ENCODE results near the gene PCDHA5.
"Not testable (repeated sequence)": the region's sequence is repeated elsewhere in the genome, so short reads cannot be mapped to it uniquely, and the experiment has no call there.

PCDHA5 gene

DNA sequence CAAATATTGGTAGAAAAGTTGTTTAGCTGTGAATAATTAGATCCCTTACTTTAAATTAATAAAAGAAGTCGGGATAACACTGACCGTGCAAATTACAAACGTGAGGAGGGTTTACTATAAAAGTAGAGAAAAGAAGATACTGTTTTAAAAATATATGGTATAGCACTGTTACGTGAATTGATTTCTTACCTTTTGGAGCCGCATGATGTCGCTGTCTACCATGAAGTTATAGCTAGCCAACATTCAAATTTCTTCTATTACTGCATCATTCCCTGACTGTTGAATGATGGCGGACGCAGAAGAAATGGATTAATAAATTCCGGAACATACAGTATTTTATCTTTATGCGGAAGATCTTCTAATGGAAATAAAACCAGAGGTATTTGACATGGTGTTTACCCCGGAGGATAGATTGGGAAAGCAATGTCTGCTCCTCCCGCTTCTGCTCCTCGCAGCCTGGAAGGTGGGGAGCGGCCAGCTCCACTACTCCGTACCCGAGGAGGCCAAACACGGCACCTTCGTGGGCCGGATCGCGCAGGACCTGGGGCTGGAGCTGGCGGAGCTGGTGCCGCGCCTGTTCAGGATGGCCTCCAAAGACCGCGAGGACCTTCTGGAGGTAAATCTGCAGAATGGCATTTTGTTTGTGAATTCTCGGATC lies 6.4 kb downstream of the PCDHA5 start, which contains the start of gene PCDHA6:
TSS of gene PCDHA6 (plus strand) at position 257 of the 658 bp plus-strand sequence. CDS start at position 389, 132 bp downstream.
- no peak for DNase-seq

DNA sequence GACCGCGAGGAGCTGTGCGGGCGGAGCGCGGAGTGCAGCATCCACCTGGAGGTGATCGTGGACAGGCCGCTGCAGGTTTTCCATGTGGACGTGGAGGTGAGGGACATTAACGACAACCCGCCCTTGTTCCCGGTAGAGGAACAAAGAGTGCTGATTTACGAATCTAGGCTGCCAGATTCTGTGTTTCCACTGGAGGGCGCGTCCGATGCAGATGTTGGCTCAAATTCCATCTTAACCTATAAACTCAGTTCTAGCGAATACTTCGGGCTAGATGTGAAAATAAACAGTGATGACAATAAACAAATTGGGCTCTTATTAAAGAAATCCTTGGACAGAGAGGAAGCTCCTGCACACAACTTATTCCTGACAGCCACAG lies 6.9 kb downstream of the PCDHA5 start:
- DNase-seq = no peak

DNA sequence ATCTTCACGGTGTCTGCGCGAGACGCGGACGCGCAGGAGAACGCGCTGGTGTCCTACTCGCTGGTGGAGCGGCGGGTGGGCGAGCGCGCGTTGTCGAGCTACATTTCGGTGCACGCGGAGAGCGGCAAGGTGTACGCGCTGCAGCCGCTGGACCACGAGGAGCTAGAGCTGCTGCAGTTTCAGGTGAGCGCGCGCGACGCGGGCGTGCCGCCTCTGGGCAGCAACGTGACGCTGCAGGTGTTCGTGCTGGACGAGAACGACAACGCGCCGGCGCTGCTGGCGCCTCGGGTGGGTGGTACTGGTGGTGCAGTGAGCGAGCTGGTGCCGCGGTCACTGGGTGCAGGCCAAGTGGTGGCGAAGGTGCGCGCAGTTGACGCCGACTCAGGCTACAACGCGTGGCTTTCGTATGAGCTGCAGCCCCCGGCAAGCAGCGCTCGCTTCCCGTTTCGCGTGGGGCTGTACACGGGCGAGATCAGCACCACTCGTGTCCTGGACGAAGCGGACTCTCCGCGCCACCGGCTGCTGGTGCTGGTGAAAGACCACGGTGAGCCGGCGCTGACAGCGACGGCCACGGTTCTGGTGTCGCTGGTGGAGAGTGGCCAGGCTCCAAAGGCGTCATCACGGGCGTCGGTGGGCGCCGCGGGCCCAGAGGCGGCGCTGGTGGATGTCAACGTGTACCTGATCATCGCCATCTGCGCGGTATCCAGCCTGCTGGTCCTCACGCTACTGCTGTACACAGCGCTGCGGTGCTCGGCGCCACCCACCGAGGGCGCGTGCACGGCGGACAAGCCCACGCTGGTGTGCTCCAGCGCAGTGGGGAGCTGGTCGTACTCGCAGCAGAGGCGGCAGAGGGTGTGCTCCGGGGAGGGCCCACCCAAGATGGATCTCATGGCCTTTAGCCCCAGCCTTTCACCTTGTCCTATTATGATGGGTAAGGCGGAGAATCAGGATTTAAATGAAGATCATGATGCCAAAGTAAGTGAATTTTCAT lies 8.4 kb downstream of the PCDHA5 start:
- DNase-seq = not testable (repeated sequence)

DNA sequence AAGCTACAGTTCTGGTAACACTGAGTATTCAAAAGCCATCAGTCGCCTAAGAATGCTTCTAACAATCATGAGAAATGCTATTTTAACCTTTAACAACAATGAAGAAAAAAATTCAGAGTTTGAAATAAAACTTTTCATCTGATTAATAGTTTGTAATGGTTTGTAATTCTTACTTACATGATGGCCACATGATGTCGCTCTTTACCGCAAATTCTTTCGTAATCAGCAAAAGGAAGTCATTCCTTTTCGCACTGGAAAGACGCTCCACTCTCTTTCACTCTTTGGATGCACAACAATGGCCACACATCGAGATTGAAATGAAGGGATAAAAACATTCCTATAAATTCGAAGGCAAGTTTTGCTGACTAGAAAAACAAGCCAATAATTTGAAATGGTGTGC lies 12.6 kb downstream of the PCDHA5 start, which contains the start of gene PCDHA7:
TSS of gene PCDHA7 (plus strand) at position 277 of the 400 bp plus-strand sequence. CDS start at position 392, 115 bp downstream.
- peak; percentile 23 for DNase-seq

DNA sequence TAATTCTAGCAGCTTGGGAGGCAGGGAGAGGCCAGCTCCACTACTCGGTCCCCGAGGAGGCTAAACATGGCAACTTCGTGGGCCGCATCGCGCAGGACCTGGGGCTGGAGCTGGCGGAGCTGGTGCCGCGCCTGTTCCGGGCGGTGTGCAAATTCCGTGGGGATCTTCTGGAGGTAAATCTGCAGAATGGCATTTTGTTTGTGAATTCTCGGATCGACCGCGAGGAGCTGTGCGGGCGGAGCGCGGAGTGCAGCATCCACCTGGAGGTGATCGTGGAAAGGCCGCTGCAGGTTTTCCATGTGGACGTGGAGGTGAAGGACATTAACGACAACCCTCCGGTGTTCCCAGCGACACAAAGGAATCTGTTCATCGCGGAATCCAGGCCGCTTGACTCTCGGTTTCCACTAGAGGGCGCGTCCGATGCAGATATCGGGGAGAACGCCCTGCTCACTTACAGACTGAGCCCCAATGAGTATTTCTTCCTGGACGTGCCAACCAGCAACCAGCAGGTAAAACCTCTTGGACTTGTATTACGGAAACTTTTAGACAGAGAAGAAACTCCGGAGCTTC lies 13.1 kb downstream of the PCDHA5 start:
- DNase-seq = not testable (repeated sequence)

DNA sequence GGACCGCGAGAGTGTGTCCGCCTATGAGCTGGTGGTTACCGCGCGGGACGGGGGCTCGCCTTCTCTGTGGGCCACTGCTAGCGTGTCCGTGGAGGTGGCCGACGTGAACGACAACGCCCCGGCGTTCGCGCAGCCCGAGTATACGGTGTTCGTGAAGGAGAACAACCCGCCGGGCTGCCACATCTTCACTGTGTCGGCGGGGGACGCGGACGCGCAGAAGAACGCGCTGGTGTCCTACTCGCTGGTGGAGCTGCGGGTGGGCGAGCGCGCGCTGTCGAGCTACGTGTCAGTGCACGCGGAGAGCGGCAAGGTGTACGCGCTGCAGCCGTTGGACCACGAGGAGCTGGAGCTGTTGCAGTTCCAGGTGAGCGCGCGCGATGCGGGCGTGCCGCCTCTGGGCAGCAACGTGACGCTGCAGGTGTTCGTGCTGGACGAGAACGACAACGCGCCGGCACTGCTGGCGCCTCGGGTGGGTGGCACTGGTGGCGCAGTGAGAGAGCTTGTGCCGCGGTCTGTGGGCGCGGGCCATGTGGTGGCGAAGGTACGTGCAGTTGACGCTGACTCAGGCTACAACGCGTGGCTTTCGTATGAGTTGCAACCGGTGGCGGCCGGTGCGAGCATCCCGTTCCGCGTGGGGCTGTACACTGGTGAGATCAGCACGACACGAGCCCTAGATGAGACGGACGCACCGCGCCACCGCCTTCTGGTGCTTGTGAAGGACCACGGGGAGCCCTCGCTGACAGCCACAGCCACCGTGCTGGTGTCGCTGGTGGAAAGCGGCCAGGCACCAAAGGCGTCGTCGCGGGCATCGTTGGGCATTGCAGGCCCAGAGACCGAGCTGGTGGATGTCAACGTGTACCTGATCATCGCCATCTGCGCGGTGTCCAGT lies 14.5 kb downstream of the PCDHA5 start:
- DNase-seq = no peak

DNA sequence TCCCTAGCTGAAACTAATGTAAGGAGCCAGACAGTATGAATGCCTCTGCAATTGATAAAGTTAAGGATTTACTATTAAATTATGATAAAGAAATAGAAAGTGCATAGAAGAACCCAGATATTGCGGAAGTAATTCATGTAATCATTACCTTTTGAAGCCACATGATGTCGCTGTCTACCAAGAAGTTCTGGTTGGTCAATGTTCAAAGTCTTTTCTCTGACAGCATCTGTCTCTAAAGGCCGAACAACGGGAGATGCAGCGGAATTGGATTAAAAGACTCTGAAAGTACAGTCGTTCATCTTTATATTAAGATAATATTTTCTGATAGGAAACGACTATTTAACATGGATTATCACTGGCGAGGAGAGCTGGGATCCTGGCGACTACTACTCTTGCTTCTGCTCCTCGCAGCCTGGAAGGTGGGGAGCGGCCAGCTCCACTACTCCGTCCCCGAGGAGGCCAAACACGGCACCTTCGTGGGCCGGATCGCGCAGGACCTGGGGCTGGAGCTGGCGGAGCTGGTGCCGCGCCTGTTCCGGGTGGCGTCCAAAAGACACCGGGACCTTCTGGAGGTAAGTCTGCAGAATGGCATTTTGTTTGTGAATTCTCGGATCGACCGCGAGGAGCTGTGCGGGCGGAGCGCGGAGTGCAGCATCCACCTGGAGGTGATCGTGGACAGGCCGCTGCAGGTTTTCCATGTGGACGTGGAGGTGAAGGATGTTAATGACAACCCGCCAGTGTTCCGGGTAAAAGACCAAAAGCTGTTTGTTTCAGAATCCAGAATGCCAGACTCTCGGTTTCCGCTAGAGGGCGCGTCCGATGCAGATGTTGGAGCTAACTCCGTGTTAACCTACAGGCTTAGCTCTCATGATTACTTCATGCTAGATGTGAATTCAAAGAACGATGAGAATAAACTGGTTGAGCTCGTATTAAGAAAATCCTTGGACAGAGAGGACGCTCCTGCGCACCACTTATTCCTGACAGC lies 19.9 kb downstream of the PCDHA5 start, which contains the start of gene PCDHA8:
TSS of gene PCDHA8 (plus strand) at position 210 of the 985 bp plus-strand sequence. CDS start at position 345, 135 bp downstream.
- DNase-seq = no peak

DNA sequence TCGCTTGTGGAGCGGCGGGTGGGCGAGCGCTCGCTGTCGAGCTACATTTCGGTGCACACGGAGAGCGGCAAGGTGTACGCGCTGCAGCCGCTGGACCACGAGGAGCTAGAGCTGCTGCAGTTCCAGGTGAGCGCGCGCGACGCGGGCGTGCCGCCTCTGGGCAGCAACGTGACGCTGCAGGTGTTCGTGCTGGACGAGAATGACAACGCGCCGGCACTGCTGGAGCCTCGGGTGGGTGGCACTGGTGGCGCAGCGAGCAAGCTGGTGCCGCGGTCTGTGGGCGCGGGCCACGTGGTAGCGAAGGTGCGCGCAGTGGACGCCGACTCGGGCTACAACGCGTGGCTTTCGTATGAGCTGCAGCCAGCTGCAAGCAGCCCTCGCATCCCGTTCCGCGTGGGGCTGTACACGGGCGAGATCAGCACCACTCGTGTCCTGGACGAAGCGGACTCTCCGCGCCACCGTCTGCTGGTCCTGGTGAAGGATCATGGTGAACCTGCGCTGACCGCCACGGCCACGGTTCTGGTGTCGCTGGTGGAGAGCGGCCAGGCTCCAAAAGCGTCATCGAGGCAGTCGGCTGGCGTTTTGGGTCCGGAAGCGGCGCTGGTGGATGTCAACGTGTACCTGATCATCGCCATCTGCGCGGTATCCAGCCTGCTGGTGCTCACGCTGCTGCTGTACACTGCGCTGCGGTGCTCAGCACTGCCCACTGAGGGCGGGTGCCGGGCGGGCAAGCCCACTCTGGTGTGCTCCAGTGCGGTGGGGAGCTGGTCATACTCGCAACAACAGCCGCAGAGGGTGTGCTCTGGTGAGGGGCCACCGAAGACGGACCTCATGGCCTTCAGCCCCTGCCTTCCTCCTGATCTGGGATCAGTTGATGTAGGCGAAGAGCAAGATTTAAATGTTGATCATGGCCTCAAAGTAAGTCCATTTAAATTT lies 21.7 kb downstream of the PCDHA5 start:
- DNase-seq = no peak

DNA sequence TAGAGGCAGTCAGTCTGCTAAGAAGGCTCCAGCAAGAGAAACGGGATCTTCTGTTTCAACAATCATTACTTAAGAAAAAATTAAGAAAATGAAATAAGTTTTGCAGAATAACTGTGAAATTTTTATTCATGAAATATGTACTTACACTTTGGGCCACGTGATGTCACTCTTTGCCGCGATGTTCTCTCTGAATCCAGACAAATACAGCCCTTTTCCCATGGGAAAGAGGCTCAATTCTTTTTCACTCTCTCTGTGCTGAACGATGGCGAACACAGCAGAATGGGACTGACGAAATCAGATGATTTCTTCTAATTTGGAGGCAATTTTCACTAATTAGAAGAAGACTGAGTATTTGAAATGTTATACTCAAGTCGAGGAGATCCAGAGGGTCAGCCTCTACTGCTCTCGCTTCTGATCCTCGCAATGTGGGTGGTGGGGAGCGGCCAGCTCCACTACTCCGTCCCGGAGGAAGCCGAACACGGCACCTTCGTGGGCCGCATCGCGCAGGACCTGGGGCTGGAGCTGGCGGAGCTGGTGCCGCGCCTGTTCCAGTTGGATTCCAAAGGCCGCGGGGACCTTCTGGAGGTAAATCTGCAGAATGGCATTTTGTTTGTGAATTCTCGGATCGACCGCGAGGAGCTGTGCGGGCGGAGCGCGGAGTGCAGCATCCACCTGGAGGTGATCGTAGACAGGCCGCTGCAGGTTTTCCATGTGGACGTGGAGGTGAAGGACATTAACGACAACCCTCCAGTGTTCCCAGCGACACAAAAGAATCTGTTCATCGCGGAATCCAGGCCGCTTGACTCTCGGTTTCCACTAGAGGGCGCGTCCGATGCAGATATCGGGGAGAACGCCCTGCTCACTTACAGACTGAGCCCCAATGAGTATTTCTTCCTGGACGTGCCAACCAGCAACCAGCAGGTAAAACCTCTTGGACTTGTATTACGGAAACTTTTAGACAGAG lies 27.0 kb downstream of the PCDHA5 start, which contains the start of gene PCDHA9:
TSS of gene PCDHA9 (plus strand) at position 244 of the 964 bp plus-strand sequence. CDS start at position 358, 114 bp downstream.
- not testable (repeated sequence) for DNase-seq

DNA sequence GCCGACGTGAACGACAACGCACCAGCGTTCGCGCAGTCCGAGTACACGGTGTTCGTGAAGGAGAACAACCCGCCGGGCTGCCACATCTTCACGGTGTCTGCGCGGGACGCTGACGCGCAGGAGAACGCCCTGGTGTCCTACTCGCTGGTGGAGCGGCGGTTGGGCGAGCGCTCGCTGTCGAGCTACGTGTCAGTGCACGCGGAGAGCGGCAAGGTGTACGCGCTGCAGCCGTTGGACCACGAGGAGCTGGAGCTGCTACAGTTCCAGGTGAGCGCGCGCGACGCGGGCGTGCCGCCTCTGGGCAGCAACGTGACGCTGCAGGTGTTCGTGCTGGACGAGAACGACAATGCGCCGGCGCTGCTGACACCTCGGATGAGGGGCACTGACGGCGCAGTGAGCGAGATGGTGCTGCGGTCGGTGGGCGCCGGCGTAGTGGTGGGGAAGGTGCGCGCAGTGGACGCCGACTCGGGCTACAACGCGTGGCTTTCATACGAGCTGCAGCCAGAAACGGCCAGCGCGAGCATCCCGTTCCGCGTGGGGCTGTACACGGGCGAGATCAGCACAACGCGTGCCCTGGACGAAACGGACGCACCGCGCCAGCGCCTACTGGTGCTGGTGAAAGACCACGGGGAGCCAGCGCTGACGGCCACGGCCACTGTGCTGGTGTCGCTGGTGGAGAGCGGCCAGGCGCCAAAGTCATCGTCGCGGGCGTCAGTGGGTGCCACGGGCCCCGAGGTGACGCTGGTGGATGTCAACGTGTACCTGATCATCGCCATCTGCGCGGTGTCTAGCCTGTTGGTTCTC lies 28.6 kb downstream of the PCDHA5 start:
- DNase-seq = not testable (repeated sequence)

DNA sequence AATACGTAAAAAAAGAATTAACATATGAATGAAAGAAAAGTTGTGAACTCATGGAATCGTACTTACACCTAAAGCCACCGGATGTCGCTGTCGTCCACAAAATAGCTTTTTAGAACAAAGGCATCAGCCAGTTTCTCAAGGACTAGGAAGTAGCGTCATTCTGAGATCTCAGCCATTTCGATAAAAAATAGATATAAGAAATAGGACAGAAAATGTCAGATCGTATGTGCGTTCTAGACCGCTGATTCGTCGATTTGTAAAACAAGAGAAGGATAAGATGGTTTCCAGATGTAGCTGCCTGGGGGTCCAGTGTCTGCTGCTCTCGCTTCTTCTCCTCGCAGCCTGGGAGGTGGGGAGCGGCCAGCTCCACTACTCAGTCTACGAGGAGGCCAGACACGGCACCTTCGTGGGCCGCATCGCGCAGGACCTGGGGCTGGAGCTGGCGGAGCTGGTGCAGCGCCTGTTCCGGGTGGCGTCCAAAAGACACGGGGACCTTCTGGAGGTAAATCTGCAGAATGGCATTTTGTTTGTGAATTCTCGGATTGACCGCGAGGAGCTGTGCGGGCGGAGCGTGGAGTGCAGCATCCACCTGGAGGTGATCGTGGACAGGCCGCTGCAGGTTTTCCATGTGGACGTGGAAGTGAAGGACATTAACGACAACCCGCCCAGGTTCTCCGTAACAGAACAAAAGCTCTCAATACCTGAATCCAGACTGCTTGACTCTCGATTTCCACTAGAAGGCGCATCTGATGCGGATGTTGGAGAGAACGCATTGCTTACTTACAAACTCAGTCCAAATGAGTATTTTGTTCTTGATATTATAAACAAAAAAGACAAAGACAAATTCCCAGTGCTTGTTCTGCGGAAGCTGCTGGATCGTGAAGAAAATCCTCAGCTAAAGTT lies 34.6 kb downstream of the PCDHA5 start, which contains the start of gene PCDHA10:
TSS of gene PCDHA10 (plus strand) at position 126 of the 903 bp plus-strand sequence. CDS start at position 278, 152 bp downstream.
- peak; percentile 33 for DNase-seq

DNA sequence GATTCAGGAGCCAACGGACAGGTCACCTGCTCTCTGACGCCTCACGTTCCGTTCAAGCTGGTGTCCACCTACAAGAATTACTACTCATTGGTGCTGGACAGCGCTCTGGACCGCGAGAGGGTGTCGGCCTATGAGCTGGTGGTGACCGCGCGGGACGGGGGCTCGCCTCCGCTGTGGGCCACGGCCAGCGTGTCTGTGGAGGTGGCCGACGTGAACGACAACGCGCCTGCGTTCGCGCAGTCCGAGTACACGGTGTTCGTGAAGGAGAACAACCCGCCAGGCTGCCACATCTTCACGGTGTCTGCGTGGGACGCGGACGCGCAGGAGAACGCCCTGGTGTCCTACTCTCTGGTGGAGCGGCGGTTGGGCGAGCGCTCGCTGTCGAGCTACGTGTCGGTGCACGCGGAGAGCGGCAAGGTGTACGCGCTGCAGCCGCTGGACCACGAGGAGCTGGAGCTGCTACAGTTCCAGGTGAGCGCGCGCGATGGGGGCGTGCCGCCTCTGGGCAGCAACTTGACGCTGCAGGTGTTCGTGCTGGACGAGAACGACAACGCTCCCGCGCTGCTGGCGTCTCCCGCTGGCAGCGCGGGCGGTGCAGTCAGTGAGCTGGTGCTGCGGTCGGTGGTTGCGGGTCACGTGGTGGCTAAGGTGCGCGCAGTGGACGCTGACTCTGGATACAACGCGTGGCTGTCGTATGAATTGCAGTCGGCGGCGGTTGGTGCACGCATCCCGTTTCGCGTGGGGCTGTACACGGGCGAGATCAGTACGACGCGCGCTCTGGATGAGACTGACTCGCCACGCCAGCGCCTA lies 36.0 kb downstream of the PCDHA5 start:
- DNase-seq = no peak

DNA sequence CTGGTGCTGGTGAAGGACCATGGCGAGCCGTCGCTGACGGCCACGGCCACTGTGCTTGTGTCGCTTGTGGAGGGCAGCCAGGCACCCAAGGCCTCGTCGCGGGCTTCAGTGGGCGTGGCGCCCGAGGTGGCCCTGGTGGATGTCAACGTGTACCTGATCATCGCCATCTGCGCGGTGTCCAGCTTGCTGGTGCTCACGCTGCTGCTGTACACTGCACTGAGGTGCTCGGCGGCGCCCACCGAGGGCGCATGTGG lies 36.5 kb downstream of the PCDHA5 start:
- DNase-seq = no peak

DNA sequence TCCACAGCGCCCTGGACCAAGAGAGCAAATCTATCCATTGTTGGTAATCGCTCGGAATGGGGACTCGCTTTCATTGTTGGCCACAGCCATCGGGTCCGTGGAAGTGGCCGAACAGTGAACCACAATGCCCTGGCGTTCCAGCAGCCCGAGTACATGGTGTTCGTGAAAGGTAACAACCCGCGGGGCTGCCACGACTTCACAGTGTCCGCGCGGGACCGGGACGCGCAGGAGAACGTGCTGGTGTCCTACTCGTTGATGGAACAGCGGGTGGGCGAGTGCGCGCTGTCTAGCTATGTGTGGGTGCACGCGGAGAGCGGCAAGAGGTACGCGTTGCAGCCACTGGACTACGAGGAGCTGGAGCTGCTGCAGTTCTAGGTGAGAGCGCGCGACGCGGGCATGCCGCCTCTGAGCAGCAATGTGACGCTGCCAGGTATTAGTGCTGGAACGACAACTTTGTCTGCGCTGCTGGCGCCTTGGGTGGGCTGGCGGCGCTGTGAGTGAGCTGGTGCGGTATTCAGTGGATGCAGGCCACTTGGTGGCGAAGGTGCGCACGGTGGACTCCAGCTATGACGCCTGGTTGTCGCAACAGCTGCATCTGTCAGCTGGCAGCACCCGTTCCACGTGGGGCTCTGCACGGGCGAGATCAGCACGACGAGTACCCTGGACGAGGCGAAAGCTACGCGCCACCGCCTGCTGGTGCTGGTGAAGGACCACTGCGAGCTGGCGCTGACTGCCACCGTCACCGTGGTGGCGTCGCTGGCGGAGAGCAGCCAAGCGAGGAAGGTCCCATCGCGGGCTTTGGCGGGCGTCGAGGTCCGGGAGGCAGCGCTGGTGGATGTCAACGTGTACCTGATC lies 41.3 kb downstream of the PCDHA5 start:
- no peak for DNase-seq

All from NCI-H510A treated with DMSO at 0.1 percent for 48 hours (cell line).